Heart left ventricle (tissue), 16 donors: ENCODE data around the gene PIK3R6. TPM values are rescaled to one million over a fixed set of nuclear protein-coding genes. Genes with fewer than 3 reads are reported as not detected.

Experiments used
- ATAC-seq, 4 donors: fragments of 200-7000 bp; cut with Tn5 transposase; one replicate each; pipeline ENCODE4 v1.9.1; 2020 to 2022; ENCODE audit warnings: moderate library complexity in 4 of 4, mild to moderate bottlenecking in 3 of 4, moderate number of reproducible peaks in 1 of 4
- DNase-seq, 5 donors: peaks; one replicate each; pipeline ENCODE4 v3.0.0-alpha.2; 2020
- H3K27ac ChIP-seq, 12 donors: fragments of 200-600 bp; sonication (generic) in 4 of 12; one replicate each; pipeline versions ENCODE4 v1.5.0 to v1.8.0; 2016 to 2022; ENCODE audit warnings: mild to moderate bottlenecking in 2 of 12
- H3K27me3 ChIP-seq, 9 donors: fragments of 200-600 bp; sonication (generic) in 2 of 9; one replicate each; pipeline versions ENCODE4 v1.5.1 to v1.8.0; 2016 to 2022; ENCODE audit warnings: mild to moderate bottlenecking in 3 of 9
- H3K36me3 ChIP-seq, 9 donors: fragments of 200-600 bp; sonication (generic) in 2 of 9; one replicate each; pipeline versions ENCODE4 v1.5.0 to v1.8.0; 2018 to 2022; ENCODE audit warnings: mild to moderate bottlenecking in 2 of 9
- H3K4me1 ChIP-seq, 12 donors: fragments of 200-600 bp; sonication (generic) in 4 of 12; one replicate each; pipeline versions ENCODE4 v1.5.0 to v1.8.0; 2016 to 2022; ENCODE audit warnings: mild to moderate bottlenecking in 3 of 12
- H3K4me3 ChIP-seq, 12 donors: fragments of 200-600 bp; sonication (generic) in 4 of 12; one replicate each; pipeline versions ENCODE4 v1.5.0 to v1.8.0; 2017 to 2022; ENCODE audit warnings: mild to moderate bottlenecking in 9 of 12, moderate library complexity in 4 of 12
- H3K9me3 ChIP-seq, 12 donors: fragments of 200-600 bp; sonication (generic) in 4 of 12; one replicate each; pipeline versions ENCODE4 v1.5.0 to v1.8.0; 2016 to 2022; ENCODE audit warnings: mild to moderate bottlenecking in 1 of 12
- CTCF ChIP-seq, 12 donors: fragments of 200-600 bp; sonication (generic) in 4 of 12; IDR thresholded peaks; one replicate each; pipeline versions ENCODE4 v1.5.0 to v1.8.0; 2018 to 2022; ENCODE audit warnings: antibody characterized with exemption in 12 of 12, mild to moderate bottlenecking in 5 of 12
- POLR2A ChIP-seq, 2 donors: fragments of 450-650 bp; IDR thresholded peaks; one replicate each; pipeline ENCODE4 v1.6.1; 2017; ENCODE audit warnings: antibody characterized with exemption in 2 of 2, mild to moderate bottlenecking in 2 of 2, moderate library complexity in 2 of 2
- WGBS, 4 donors: extraction: QIAGEN DNeasy Blood & Tissue Kit in 2 of 4; methylation state at CpG; one replicate each; pipeline versions ENCODE4 v1.1.5 to v1.1.7; 2013 to 2018; 5-methylcytosine and 5-hydroxymethylcytosine counted together
- intact Hi-C, 10 donors: fragments of 100-400 bp; cut with DNase I; formaldehyde crosslinking; loops; one replicate each; pipeline versions ENCODE4 v1.11.1 to v1.14.2; 2022
- polyA plus RNA-seq, 2 donors: library from polyadenylated mRNA; stranded (reverse); fragments of 200-250 nt; gene quantifications; one replicate each; pipeline ENCODE4 v1.2.3, GENCODE V29; 2013
- total RNA-seq, 9 donors: library from RNA; depleted of rRNA in 2 of 9; stranded (reverse); fragments of >200 nt in 2 of 9; fragmentation: NEBNext Ultra II Directional in 3 of 9; extraction: Animal tissue kit (Norgen Biotek cat#: 25700) in 3 of 9; gene quantifications; one replicate each; pipeline versions ENCODE4 v1.1.0 to v1.2.4, GENCODE V29; 2016 to 2023
- donor health status: ischemic (EF 13 %, LVEDD 7.1; RV severe dilation, severe dysfunction).
- donor health status: healthy with polysubstance abuse.
- donor health status: DM: no; HTN: yes; CAD: no.
- donor health status: DM: no; HTN: no; CAD: no.
- donor health status: ischemic (EF 25% LVEDD 6.9; RV normal size, moderate dysfunction).
- donor health status: ischemic (EF 25% LVEDD 5.7; RV mildly dilated, moderate dysfunction).
- donor health status: healthy.
- donor health status: DM: yes; HTN: yes; CAD: no.
- donor health status: ischemic (EF 35%, LVEDD 5.7; RV mildly dilated, moderate dysfunction).
- donor health status: nonischemic (EF 11% LVEDD 7.7; RV severe dilation, severe dysfunction).
- donor health status: DM: yes; HTN: yes; CAD: no.
- donor health status: PGD.
- donor health status: ischemic (EF 29% LVEDD 5.4; RV normal size, mild dysfunction).
- donor health status: nonischemic (EF 23%, LVEDD 6.1; RV moderate dilation, normal function).

Gene PIK3R6
- total and polyA plus RNA-seq, 11 donors, result 0.21 to 5.4 (median 1.0) TPM

GRCh38 chr17:8846768-8847211 is 20.7 kb downstream of the PIK3R6 start:
- intact Hi-C loops, result loop anchor here in 1 of 10 donors (5.0 kb wide), 1 partner anchor 41 kb away; no protein-coding TSS in a partner anchor
- ATAC-seq (peak; percentile 89 to 96 (median 93)), DNase-seq (peak in 3 of 5 donors; percentile 34 to 46 (median 44))
- no peak for TF ChIP-seq POLR2A (IDR thresholded peaks at IDR 0.05)
- no peaks in the 10 kb centered on the region for H3K27me3 ChIP-seq
- peaks cover 0 to 36% (median 8%) of the 10 kb centered on the region in 12 donors for H3K4me1 ChIP-seq
- no peaks in the 10 kb centered on the region for H3K9me3 ChIP-seq
- peak overlapping the region in 11 of 12 donors; percentile 34 to 89 (median 71) for H3K27ac ChIP-seq
- peaks cover 0 to 9% (median 0%) of the 10 kb centered on the region in 9 donors for H3K36me3 ChIP-seq
- H3K4me3 ChIP-seq, result no peak overlapping the region

- intact Hi-C loops, result loop anchor here in 1 of 10 donors (5.0 kb wide), 1 partner anchor 43 kb away; no protein-coding TSS in a partner anchor
- H3K4me1 ChIP-seq, result peaks cover 0 to 36% (median 8%) of the 10 kb centered on the region in 12 donors
- no peak overlapping the region for H3K4me3 ChIP-seq
- DNase-seq, result no peak
- no peak overlapping the region for H3K27ac ChIP-seq
- H3K36me3 ChIP-seq, result peaks cover 0 to 9% (median 0%) of the 10 kb centered on the region in 9 donors
- no peaks in the 10 kb centered on the region for H3K9me3 ChIP-seq
- no peak for ATAC-seq
- TF ChIP-seq POLR2A (IDR thresholded peaks at IDR 0.05) (no peak), CTCF (IDR thresholded peaks at IDR 0.05) (no peak)
- 78 to 94% (median 93%) methylated on average over 9 of the region's 9 CpGs for WGBS, 4 donors
- no peaks in the 10 kb centered on the region for H3K27me3 ChIP-seq
Measured at GRCh38 chr17:8844229-8845218, 22.9 kb downstream of the PIK3R6 start.

- TF ChIP-seq POLR2A (IDR thresholded peaks at IDR 0.05), result no peak
- no peaks in the 10 kb centered on the region for H3K27me3 ChIP-seq
- intact Hi-C loops, result no loop called here
- 39 to 61% (median 52%) methylated on average over 2 of the region's 2 CpGs for WGBS, 4 donors
- H3K9me3 ChIP-seq, result no peaks in the 10 kb centered on the region
- DNase-seq (no peak), ATAC-seq (no peak)
- no peak overlapping the region for H3K4me3 ChIP-seq
- H3K27ac ChIP-seq, result no peak overlapping the region
- peaks cover 0 to 2% (median 0%) of the 10 kb centered on the region in 9 donors for H3K36me3 ChIP-seq
- H3K4me1 ChIP-seq, result peaks cover 0 to 33% (median 9%) of the 10 kb centered on the region in 12 donors
Measured at GRCh38 chr17:8843344-8843743, 24.1 kb downstream of the PIK3R6 start.

- WGBS, 4 donors, result 76 to 84% (median 81%) methylated on average over 4 of the region's 4 CpGs
- Histone ChIP-seq H3K4me3 (no peak overlapping the region), H3K4me1 (peaks cover 0 to 22% (median 3%) of the 10 kb centered on the region in 12 donors), H3K27ac (no peak overlapping the region), H3K36me3 (no peaks in the 10 kb centered on the region), H3K9me3 (no peaks in the 10 kb centered on the region), H3K27me3 (no peaks in the 10 kb centered on the region)
- intact Hi-C loops, result no loop called here
- ATAC-seq (no peak), DNase-seq (no peak)
- TF ChIP-seq POLR2A (IDR thresholded peaks at IDR 0.05), result no peak
- no peak for TF ChIP-seq CTCF (IDR thresholded peaks at IDR 0.05)
Measured at GRCh38 chr17:8841844-8842243, 25.6 kb downstream of the PIK3R6 start.

GRCh38 chr17:8839410-8839935 is 28.0 kb downstream of the PIK3R6 start:
- Histone ChIP-seq H3K4me1 (peaks cover 0 to 17% (median 0%) of the 10 kb centered on the region in 12 donors), H3K27ac (no peak overlapping the region), H3K4me3 (no peak overlapping the region), H3K9me3 (no peaks in the 10 kb centered on the region), H3K36me3 (no peaks in the 10 kb centered on the region), H3K27me3 (no peaks in the 10 kb centered on the region)
- DNase-seq (no peak), ATAC-seq (peak in 2 of 4 donors; percentile 15 to 42)
- no peak for TF ChIP-seq CTCF (IDR thresholded peaks at IDR 0.05)
- no peak for TF ChIP-seq POLR2A (IDR thresholded peaks at IDR 0.05)
- intact Hi-C loops, result loop anchor here in 2 of 10 donors (5.0 to 10.0 kb wide), 2 partner anchors 53 to 55 kb away; no protein-coding TSS in a partner anchor
- whole genome bisulfite sequencing, 4 donors, result 64 to 78% (median 66%) methylated on average over 8 to 11 of the region's 11 CpGs
